Cardiac fibroblast (primary cell): ENCODE measurements around the gene SEMA6A.

Experiments
- DNase-seq, 2 donors: peaks; one replicate each; pipeline versions ENCODE4 v3.0.0 to v3.0.0-alpha.2; 2010; ENCODE audit warnings: low read depth in 2 of 2
- H3K4me3 ChIP-seq, 2 donors: replicated peaks in 1 of 2; 1 replicate in 1 of 2; 2 replicates in 1 of 2; pipeline ENCODE4 v1.5.1; 2011; ENCODE audit warnings: low read depth in 2 of 2, low read length in 2 of 2, mild to moderate bottlenecking in 2 of 2, moderate library complexity in 1 of 2
- TF ChIP-seq, protein P1 (sequence below): IDR thresholded peaks from one replicate; pipeline ENCODE4 v1.5.1; 2011; ENCODE audit warnings: low read depth, mild to moderate bottlenecking, low read length, inconsistent platforms

SEMA6A gene

DNA sequence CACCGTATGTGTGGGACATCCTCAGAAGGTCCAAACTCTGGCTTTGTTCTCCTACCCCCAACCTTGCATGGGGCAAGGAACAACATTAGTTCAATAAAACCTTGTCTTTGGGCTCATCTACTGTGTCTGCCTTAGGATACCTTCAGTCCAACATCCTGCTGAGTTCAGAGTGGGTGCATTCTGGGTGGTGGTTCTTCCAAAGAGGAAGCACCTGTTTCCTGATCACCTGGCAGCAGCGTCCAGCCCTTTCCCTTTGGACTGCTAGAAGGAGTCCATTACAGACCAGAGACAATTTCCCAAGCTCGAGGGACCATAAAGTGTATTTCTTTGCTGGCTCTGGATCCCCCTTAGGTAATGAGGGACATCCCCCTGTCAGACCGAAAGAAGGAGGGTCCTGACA is 154.1 kb downstream of the SEMA6A start:
- TF ChIP-seq, protein P1, sequence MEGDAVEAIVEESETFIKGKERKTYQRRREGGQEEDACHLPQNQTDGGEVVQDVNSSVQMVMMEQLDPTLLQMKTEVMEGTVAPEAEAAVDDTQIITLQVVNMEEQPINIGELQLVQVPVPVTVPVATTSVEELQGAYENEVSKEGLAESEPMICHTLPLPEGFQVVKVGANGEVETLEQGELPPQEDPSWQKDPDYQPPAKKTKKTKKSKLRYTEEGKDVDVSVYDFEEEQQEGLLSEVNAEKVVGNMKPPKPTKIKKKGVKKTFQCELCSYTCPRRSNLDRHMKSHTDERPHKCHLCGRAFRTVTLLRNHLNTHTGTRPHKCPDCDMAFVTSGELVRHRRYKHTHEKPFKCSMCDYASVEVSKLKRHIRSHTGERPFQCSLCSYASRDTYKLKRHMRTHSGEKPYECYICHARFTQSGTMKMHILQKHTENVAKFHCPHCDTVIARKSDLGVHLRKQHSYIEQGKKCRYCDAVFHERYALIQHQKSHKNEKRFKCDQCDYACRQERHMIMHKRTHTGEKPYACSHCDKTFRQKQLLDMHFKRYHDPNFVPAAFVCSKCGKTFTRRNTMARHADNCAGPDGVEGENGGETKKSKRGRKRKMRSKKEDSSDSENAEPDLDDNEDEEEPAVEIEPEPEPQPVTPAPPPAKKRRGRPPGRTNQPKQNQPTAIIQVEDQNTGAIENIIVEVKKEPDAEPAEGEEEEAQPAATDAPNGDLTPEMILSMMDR: no peak
- DNase-seq: no peak
- H3K4me3 ChIP-seq: no peak overlapping the region

DNA sequence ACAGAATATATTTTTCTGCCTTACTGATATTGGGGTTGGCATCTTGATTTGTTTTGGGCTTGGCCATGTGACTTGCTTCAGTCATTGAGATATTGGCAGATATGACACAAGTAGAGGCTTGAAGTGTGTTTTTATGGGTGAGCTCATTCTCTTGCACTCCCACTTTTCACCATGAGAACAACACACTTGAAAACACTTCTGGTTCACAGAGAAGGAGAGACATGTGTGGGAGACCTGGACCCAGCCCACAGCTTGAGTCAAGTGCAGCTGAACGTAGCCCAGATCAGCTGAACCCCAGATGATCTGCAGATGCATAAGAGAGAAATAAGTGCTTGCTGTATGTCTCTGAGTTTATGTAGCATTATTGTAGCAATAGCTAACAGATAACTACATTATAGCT is 155.4 kb downstream of the SEMA6A start:
- H3K4me3 ChIP-seq: no peak overlapping the region
- TF ChIP-seq, protein P1: no peak
- DNase-seq: no peak

DNA sequence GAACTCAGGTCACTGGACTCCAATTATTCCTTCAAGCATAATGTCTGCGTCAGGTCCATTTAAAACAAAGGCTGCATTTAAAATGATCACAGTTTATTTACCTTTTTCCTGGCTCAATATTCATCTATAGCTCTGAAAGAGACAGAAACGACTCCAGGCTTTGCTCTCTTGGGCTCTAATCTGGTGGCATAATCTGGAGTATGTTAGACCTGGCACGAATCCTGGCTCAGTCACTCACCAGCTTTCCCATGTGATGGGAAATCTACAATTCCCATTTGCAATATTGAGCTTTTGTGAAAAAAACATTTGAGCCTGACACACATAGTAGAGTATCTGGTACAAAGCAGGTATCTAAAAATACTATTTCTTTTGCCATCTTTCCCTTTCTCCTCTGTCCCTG is 155.8 kb downstream of the SEMA6A start:
- TF ChIP-seq, protein P1: no peak
- H3K4me3 ChIP-seq: no peak overlapping the region
- DNase-seq: no peak

DNA sequence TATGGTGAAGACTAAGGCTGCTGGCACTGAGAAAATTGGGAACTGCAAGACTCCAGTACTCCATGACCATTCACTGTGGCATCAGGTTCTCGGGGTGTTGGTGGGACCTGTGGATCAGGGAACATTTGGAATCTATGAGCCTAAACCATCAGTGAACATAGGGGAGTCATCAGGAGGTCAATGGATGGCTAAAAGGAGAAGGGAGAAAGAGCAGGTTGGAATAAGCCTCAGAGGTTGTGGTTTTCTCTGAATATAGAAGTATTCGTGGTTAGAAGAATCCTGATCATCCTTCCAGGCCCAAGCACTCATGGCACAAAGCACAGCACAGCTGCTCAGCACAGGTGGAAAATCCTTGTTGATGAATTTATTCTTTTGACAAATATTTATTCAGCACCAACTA is 156.6 kb downstream of the SEMA6A start:
- TF ChIP-seq, protein P1: no peak
- DNase-seq: no peak
- H3K4me3 ChIP-seq: no peak overlapping the region

DNA sequence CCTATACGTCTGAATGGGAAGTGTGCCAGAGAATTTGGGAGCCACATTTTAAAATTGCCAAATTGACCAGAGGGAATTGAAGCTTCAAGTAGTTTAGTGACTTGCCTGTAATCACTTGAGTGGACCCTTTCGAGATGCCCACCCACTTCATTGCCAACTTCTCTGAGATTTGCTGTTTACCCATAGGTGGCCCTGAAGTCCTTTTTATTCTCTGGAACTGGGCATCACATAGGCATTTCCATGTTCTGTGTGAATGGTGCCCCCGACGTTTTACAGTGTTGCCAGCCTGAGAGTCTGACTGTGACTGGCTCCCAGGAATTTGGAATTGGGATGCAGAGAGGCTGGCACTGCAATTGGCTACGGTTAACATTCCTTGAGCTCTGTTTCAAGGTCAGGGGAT is 158.6 kb downstream of the SEMA6A start:
- DNase-seq: no peak
- TF ChIP-seq, protein P1: no peak
- no peak overlapping the region for H3K4me3 ChIP-seq

DNA sequence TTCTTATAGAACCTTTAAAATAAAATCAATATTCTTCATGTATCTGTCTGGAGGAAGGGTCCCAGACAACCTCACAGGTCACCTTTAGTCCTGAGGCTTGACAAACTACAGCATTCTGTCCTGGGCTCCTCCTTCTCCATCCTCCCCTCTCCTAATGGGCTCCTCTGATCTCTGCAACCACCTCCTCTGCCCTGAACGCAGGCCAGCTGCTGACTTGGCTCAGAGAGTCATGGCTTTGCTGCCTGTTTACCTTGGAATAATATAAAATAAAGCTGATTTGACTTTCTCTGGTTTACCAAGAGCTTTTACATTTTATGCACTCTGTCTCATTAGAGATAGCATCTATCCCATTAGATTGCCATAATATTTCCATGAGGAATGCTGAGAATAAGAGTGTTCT is 159.4 kb downstream of the SEMA6A start:
- no peak overlapping the region for H3K4me3 ChIP-seq
- no peak for DNase-seq
- TF ChIP-seq, protein P1: no peak

DNA sequence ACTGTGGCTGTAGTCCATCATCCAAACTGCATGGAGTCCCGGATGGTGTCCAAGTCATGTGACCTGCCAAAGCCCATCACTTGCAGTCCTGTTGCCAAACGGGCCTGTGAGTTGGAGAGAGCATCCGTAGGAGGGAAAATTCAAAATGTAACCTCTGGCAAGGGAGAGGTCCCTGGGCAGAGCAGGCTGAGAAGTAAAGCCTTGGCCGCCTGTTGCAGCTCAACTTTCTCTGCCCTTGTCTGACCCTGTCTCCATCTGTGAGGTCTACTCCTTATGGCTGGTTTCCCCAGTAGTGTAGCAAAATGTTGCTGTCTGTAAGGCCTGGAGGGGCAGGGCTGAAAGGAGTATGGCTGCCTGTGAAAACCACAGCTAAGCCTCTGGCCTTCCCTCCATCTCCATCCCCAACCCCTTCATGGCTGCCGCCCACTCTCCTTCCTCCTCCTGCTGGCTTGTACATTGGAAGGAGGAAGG is 163.5 kb downstream of the SEMA6A start:
- no peak overlapping the region for H3K4me3 ChIP-seq
- DNase-seq: peak in 1 of 2 donors; percentile 31
- TF ChIP-seq, protein P1: no peak
